Measurements from ENCODE around the gene ANKEF1.
"Not testable (repeated sequence)": the region's sequence is repeated elsewhere in the genome, so short reads cannot be mapped to it uniquely, and the experiment has no call there.

ANKEF1 gene

GRCh38 chr20:10033905-10034650, 709 bp upstream of the ANKEF1 start:
- FAIRE-seq = no peak

GRCh38 chr20:10036321-10036720, 1.5 kb downstream of the ANKEF1 start:
- not testable (repeated sequence) for FAIRE-seq

GRCh38 chr20:10040070-10040975, 5.5 kb downstream of the ANKEF1 start:
- FAIRE-seq = no peak

GRCh38 chr20:10042086-10042485, 7.3 kb downstream of the ANKEF1 start:
- no peak for FAIRE-seq

- FAIRE-seq = no peak
Measured at GRCh38 chr20:10047427-10047826, 12.6 kb downstream of the ANKEF1 start.

- no peak for FAIRE-seq
Measured at GRCh38 chr20:10051185-10051584, 16.4 kb downstream of the ANKEF1 start.

- no peak for FAIRE-seq
Measured at GRCh38 chr20:10059006-10059405, 24.2 kb downstream of the ANKEF1 start.

- FAIRE-seq = no peak
Measured at GRCh38 chr20:10060226-10060625, 25.4 kb downstream of the ANKEF1 start.

GRCh38 chr20:10061641-10062040, 26.9 kb downstream of the ANKEF1 start:
- FAIRE-seq = no peak

GRCh38 chr20:10063482-10063881, 28.7 kb downstream of the ANKEF1 start:
- no peak for FAIRE-seq

GRCh38 chr20:10064611-10065010, 29.8 kb downstream of the ANKEF1 start:
- FAIRE-seq = no peak

GRCh38 chr20:10065154-10065833, 30.5 kb downstream of the ANKEF1 start:
- FAIRE-seq = no peak

- FAIRE-seq = no peak
Measured at GRCh38 chr20:10067321-10067720, 32.5 kb downstream of the ANKEF1 start.

GRCh38 chr20:10074513-10074912, 39.7 kb downstream of the ANKEF1 start:
- no peak for FAIRE-seq

- no peak for FAIRE-seq
Measured at GRCh38 chr20:10075606-10076005, 40.8 kb downstream of the ANKEF1 start.

GRCh38 chr20:10076126-10077080, 41.6 kb downstream of the ANKEF1 start:
- no peak for FAIRE-seq

GRCh38 chr20:10077081-10077471, 42.3 kb downstream of the ANKEF1 start:
- FAIRE-seq = no peak

GRCh38 chr20:10077886-10078285, 43.1 kb downstream of the ANKEF1 start:
- FAIRE-seq = no peak

GRCh38 chr20:10078403-10078802, 43.6 kb downstream of the ANKEF1 start:
- FAIRE-seq = no peak

- no peak for FAIRE-seq
Measured at GRCh38 chr20:10079964-10080363, 45.2 kb downstream of the ANKEF1 start.

- no peak for FAIRE-seq
Measured at GRCh38 chr20:10080574-10080973, 45.8 kb downstream of the ANKEF1 start.
